HG03095 (cell line): ENCODE data around the gene ANKLE1.

Source experiments
- ATAC-seq: cut with Tn5 transposase; IDR thresholded peaks from one replicate; pipeline ENCODE4 v1.9.1; 2021; ENCODE audit warnings: moderate library complexity; ENCODE audit not compliant: unreplicated experiment

Gene ANKLE1

GRCh38 chr19:17281391-17282304 is at the start of gene ANKLE1:
TSS of gene ANKLE1 (plus strand) at chr19:17281901. CDS start at chr19:17281921, 20 bp downstream.
- ATAC-seq = no peak

- no peak for ATAC-seq
Measured at GRCh38 chr19:17232258-17232657, 49.4 kb upstream of the ANKLE1 start.

- ATAC-seq = peak; percentile 55
Measured at GRCh38 chr19:17234911-17235299, 46.8 kb upstream of the ANKLE1 start.

- ATAC-seq = peak; percentile 43
Measured at GRCh38 chr19:17235300-17235970, 46.3 kb upstream of the ANKLE1 start.

GRCh38 chr19:17235971-17236777 is 45.5 kb upstream of the ANKLE1 start:
- ATAC-seq = peak; percentile 7

- ATAC-seq = no peak
Measured at GRCh38 chr19:17236811-17237543, 44.7 kb upstream of the ANKLE1 start.

- ATAC-seq = no peak
Measured at GRCh38 chr19:17237747-17238706, 43.7 kb upstream of the ANKLE1 start.

- no peak for ATAC-seq
Measured at GRCh38 chr19:17240062-17240752, 41.5 kb upstream of the ANKLE1 start.

- ATAC-seq = no peak
Measured at GRCh38 chr19:17240826-17241399, 40.8 kb upstream of the ANKLE1 start.

GRCh38 chr19:17242431-17243208 is 39.1 kb upstream of the ANKLE1 start:
- no peak for ATAC-seq

- no peak for ATAC-seq
Measured at GRCh38 chr19:17243211-17243829, 38.4 kb upstream of the ANKLE1 start.

- ATAC-seq = no peak
Measured at GRCh38 chr19:17243830-17244617, 37.7 kb upstream of the ANKLE1 start.

- no peak for ATAC-seq
Measured at GRCh38 chr19:17244618-17245534, 36.8 kb upstream of the ANKLE1 start.

GRCh38 chr19:17245535-17245984 is 36.1 kb upstream of the ANKLE1 start, which contains the start of gene NR2F6:
TSS of gene NR2F6 (minus strand) at chr19:17245919. CDS start at chr19:17245220, 699 bp downstream.
- ATAC-seq = no peak
